Measurements from ENCODE around the gene AP2A2.

AP2A2 gene

GRCh38 chr11:1047595-1048156 is 122.0 kb downstream of the AP2A2 start:
- DNase-seq = no peak

GRCh38 chr11:1048375-1049070 is 122.9 kb downstream of the AP2A2 start:
- DNase-seq = no peak

GRCh38 chr11:1049071-1049405 is 123.4 kb downstream of the AP2A2 start:
- DNase-seq = no peak

GRCh38 chr11:1049431-1049891 is 123.8 kb downstream of the AP2A2 start:
- DNase-seq = peak; percentile 47

GRCh38 chr11:1049911-1050580 is 124.4 kb downstream of the AP2A2 start:
- DNase-seq = no peak

- DNase-seq = peak; percentile 47
These were observed 125.1 kb downstream of the AP2A2 start for GRCh38 chr11:1050581-1051355.

GRCh38 chr11:1051356-1052132 is 125.9 kb downstream of the AP2A2 start:
- DNase-seq = no peak

GRCh38 chr11:1052133-1053011 is 126.7 kb downstream of the AP2A2 start:
- no peak for DNase-seq

GRCh38 chr11:1053121-1053901 is 127.6 kb downstream of the AP2A2 start:
- no peak for DNase-seq

- no peak for DNase-seq
These were observed 128.8 kb downstream of the AP2A2 start for GRCh38 chr11:1054143-1055108.

GRCh38 chr11:1055109-1055703 is 129.5 kb downstream of the AP2A2 start:
- DNase-seq = no peak

- DNase-seq = no peak
These were observed 130.5 kb downstream of the AP2A2 start for GRCh38 chr11:1055990-1056771.

- no peak for DNase-seq
These were observed 132.1 kb downstream of the AP2A2 start for GRCh38 chr11:1057806-1058205.

GRCh38 chr11:1059759-1060158 is 134.1 kb downstream of the AP2A2 start:
- no peak for DNase-seq

GRCh38 chr11:1060410-1060809 is 134.7 kb downstream of the AP2A2 start:
- DNase-seq = no peak

- no peak for DNase-seq
These were observed 135.4 kb downstream of the AP2A2 start for GRCh38 chr11:1060852-1061616.
